Measurements from ENCODE around the gene TRIM29. TPM values are rescaled to one million over a fixed set of nuclear protein-coding genes. Genes with fewer than 3 reads are reported as not detected.

Gene TRIM29
- total RNA-seq, 6 experiments from 2014 or later, result 1.1 to 2.1 (median 1.3) TPM; not detected in 2

- intact Hi-C loops (cut with DNase I), result no loop called here
- no peaks in the 10 kb centered on the region for H3K27me3 ChIP-seq
- WGBS (ENCODE audit: insufficient coverage, low coverage, low lambda C conversion rate, missing lambda C conversion rate), result no CpG with 5 or more reads among the region's 5 CpGs
Observed at GRCh38 chr11:120141113-120141767, 3.3 kb upstream of the TRIM29 start.

GRCh38 chr11:120139316-120140069 is 1.6 kb upstream of the TRIM29 start:
- TF ChIP-seq CTCF (IDR thresholded peaks at IDR 0.05), result no peak

More at GRCh38 chr11:120141113-120141767, 3.3 kb upstream of the TRIM29 start:
- H3K9me3 ChIP-seq, result no peaks in the 10 kb centered on the region
- no peaks in the 10 kb centered on the region for H3K36me3 ChIP-seq
- no peak overlapping the region for H3K27ac ChIP-seq
- DNase-seq (no peak), ATAC-seq (no peak)
- H3K4me3 ChIP-seq, result no peak overlapping the region
- TF ChIP-seq POLR2A (IDR thresholded peaks at IDR 0.05) (no peak), CTCF (IDR thresholded peaks at IDR 0.05) (no peak)
- H3K4me1 ChIP-seq, result no peaks in the 10 kb centered on the region

GRCh38 chr11:120137187-120137610 is 714 bp downstream of the TRIM29 start:
- H3K4me1 ChIP-seq, result no peaks in the 10 kb centered on the region
- ATAC-seq (no peak), DNase-seq (no peak)
- WGBS (ENCODE audit: insufficient coverage, low coverage, low lambda C conversion rate, missing lambda C conversion rate), result 57% methylated on average over 1 of the region's 24 CpGs
- H3K27ac ChIP-seq, result no peak overlapping the region
- intact Hi-C loops (cut with DNase I), result no loop called here
- H3K27me3 ChIP-seq, result no peaks in the 10 kb centered on the region
- TF ChIP-seq POLR2A (IDR thresholded peaks at IDR 0.05), result no peak
- TF ChIP-seq CTCF (IDR thresholded peaks at IDR 0.05), result no peak
- H3K9me3 ChIP-seq, result no peaks in the 10 kb centered on the region
- H3K4me3 ChIP-seq, result no peak overlapping the region
- H3K36me3 ChIP-seq, result no peaks in the 10 kb centered on the region

More at GRCh38 chr11:120139316-120140069, 1.6 kb upstream of the TRIM29 start:
- WGBS (ENCODE audit: insufficient coverage, low coverage, low lambda C conversion rate, missing lambda C conversion rate), result 63% methylated on average over 3 of the region's 8 CpGs
- intact Hi-C loops (cut with DNase I), result no loop called here
- no peak for ATAC-seq
- no peak overlapping the region for H3K27ac ChIP-seq
- DNase-seq, result peak in 1 of 3 donors; percentile 38
- H3K36me3 ChIP-seq, result no peaks in the 10 kb centered on the region
- H3K9me3 ChIP-seq, result no peaks in the 10 kb centered on the region
- H3K4me1 ChIP-seq, result no peaks in the 10 kb centered on the region
- H3K4me3 ChIP-seq, result no peak overlapping the region
- H3K27me3 ChIP-seq, result no peaks in the 10 kb centered on the region

GRCh38 chr11:120136356-120136755 is 1.6 kb downstream of the TRIM29 start:
- Histone ChIP-seq H3K4me3 (no peak overlapping the region), H3K4me1 (no peaks in the 10 kb centered on the region), H3K9me3 (no peaks in the 10 kb centered on the region), H3K27me3 (no peaks in the 10 kb centered on the region), H3K36me3 (no peaks in the 10 kb centered on the region), H3K27ac (no peak overlapping the region)
- ATAC-seq (no peak), DNase-seq (peak in 1 of 3 donors; percentile 15)
- WGBS (ENCODE audit: insufficient coverage, low coverage, low lambda C conversion rate, missing lambda C conversion rate), result 72% methylated on average over 3 of the region's 7 CpGs
- intact Hi-C loops (cut with DNase I), result no loop called here
- TF ChIP-seq POLR2A (IDR thresholded peaks at IDR 0.05) (no peak), CTCF (IDR thresholded peaks at IDR 0.05) (no peak)
